Urinary bladder (tissue), 4 donors: ENCODE results near the gene MORN5. TPM values are rescaled to one million over a fixed set of nuclear protein-coding genes. Genes with fewer than 3 reads are reported as not detected.
"Not testable (repeated sequence)": the region's sequence is repeated elsewhere in the genome, so short reads cannot be mapped to it uniquely, and the experiment has no call there.

Experiments
- DNase-seq: peaks from one replicate; pipeline ENCODE4 v3.0.0-alpha.2; 2015; ENCODE audit errors: extremely low spot score
- H3K27ac ChIP-seq: one replicate; pipeline ENCODE4 v1.5.1; 2013; ENCODE audit warnings: low read depth, mild to moderate bottlenecking, moderate library complexity
- H3K36me3 ChIP-seq: one replicate; pipeline ENCODE4 v1.6.1; 2013; ENCODE audit warnings: mild to moderate bottlenecking, moderate library complexity; ENCODE audit not compliant: insufficient read depth
- H3K4me1 ChIP-seq: one replicate; pipeline ENCODE4 v1.6.1; 2013; ENCODE audit warnings: mild to moderate bottlenecking, moderate library complexity; ENCODE audit not compliant: insufficient read depth
- H3K4me3 ChIP-seq: one replicate; pipeline ENCODE4 v1.5.1; 2013; ENCODE audit warnings: low read depth, low read length
- WGBS: extraction: QIAGEN DNeasy Blood & Tissue Kit; methylation state at CpG from one replicate; pipeline ENCODE4 v1.1.7; 2013; 5-methylcytosine and 5-hydroxymethylcytosine counted together
- polyA plus RNA-seq: library from polyadenylated mRNA; stranded (reverse); fragments of 200-250 nt; gene quantifications from one replicate; pipeline ENCODE4 v1.2.3, GENCODE V29; 2013
- total RNA-seq: library from RNA; depleted of rRNA; stranded (reverse); fragments of >200 nt; gene quantifications from one replicate; pipeline ENCODE4 v1.2.3, GENCODE V29; 2014
- donor health status: healthy with polysubstance abuse.
- donor health status: healthy.

The MORN5 gene
- total RNA-seq (8.4 TPM), polyA plus RNA-seq (22.9 TPM)

- Histone ChIP-seq H3K27ac (no peak within 1 kb of the TSS), H3K36me3 (no peaks in the 10 kb centered on the region), H3K4me1 (peaks cover 2% of the 10 kb centered on the region), H3K4me3 (peak within 1 kb of the TSS; percentile 67)
- DNase-seq, result peak; percentile 92
- WGBS, result under 1% methylated on average over 56 of the region's 56 CpGs
These were observed at the start of gene MORN5, which contains the start of gene NDUFA8 for GRCh38 chr9:122159026-122159924. Gene MORN5 (plus strand): TSS chr9:122159908. CDS start chr9:122159973, 65 bp downstream. Gene NDUFA8 (minus strand): TSS chr9:122159779. CDS start chr9:122159677, 102 bp downstream.

DNA sequence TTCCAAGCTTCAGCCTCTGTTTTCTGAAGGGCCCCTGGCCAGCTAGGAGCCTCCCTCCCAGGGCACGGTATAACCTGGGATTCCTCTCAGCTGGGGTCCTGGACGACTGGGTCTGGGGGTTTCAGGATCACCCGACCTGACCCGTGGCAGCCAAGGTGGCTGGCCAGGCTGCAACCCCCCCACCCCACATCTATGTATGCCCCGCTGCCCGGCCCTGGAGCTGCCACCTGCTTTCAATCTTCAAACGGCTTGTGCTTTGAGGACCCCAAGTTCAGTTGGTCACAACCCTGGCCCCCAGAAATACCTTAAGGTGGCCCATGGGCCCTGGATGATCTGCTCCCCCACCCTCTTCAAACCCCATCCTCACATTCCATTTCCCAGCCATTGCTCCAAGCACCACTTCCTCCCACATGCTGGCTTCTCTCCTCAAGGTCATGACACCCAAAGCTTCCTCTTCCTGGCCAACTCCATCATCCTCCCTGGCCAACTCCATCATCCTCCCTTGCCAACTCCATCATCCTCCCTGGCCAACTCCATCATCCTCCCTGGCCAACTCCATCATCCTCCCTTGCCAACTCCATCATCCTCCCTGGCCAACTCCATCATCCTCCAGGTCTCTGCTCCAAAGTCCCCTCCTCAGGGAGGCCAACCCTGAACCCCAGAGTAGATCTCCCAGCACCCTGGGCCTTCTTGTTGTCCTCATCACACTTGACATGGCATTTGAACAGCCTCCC, 49.4 kb upstream of the MORN5 start:
- Histone ChIP-seq H3K36me3 (no peaks in the 10 kb centered on the region), H3K4me3 (no peak overlapping the region), H3K27ac (no peak overlapping the region), H3K4me1 (no peaks in the 10 kb centered on the region)
- no peak for DNase-seq
- WGBS, result 93% methylated on average over 7 of the region's 7 CpGs

DNA sequence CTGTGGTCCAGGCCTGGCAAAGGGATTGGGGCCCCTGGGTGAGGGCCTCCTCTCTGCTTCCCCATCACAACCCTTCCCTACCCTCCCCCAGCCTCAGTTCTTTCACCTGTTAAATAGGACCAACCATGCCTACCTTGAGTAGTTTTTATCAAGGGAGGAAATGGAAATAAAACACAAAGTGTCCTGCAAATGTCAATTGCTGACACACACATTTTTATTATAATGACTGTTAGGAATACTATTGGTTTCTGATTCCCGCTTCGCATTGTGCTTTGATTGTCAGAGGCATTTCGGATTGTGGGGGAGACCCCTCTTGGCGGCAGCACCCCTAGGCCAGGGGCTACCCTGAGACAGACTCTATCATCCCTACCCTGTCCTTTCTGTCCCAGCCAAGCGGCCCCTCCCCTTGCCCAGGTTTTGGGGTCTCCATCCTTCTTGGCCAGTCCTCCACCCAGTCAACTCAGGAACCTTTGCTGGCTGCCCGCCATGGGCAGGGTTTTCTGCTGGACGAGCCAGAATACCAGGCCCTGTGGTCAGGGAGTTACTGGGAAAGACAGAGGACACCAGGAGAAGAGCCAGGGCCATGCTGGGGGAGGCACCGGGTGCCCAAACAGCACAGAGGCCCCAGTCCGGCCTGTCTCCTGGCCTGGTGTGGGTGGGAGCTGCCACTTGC, 48.2 kb upstream of the MORN5 start:
- 85% methylated on average over 9 of the region's 9 CpGs for WGBS
- DNase-seq, result no peak
- Histone ChIP-seq H3K4me1 (no peaks in the 10 kb centered on the region), H3K36me3 (no peaks in the 10 kb centered on the region), H3K27ac (no peak overlapping the region), H3K4me3 (no peak overlapping the region)

DNA sequence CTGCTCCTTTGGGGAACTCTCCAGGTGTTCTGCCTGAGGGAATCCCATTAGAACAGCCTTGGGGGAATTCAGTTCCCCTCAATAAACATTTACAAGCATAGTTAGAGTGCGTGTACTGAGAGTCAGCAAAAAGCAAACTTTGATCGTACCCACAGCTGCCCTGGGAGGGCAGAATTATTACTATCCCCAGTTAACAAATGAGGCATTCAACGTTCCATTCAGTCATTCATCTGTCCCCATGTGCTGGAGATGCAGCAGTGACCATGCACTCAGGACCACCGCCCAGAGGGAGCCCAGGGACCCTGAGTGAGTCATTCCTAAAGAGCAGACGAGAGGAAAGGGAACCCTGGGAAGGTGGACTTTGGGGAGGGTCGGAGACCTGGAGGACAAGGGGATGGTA, 47.5 kb upstream of the MORN5 start:
- H3K4me3 ChIP-seq, result no peak overlapping the region
- no peak for DNase-seq
- WGBS, result 75% methylated on average over 6 of the region's 6 CpGs
- no peaks in the 10 kb centered on the region for H3K4me1 ChIP-seq
- H3K27ac ChIP-seq, result no peak overlapping the region
- no peaks in the 10 kb centered on the region for H3K36me3 ChIP-seq

DNA sequence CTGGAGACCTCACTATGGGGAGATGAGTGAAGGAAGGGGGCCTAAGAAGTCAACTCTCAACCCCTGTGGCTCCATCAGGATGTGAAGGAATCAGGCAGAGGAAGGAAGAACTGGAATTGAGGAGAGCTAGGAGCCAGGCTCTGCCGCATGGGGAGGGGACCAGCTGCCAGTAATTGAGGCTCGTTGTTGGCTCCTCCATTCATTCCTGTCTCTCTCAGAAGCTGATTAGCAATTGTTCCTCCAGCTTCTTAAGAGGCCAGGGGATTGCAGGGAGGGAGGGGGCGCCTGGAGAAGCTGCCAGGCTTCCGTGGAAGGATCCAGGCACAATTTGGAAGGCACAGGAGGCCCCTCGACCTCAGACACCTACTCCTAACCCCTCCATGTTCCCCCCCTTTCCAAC, 46.1 kb upstream of the MORN5 start:
- Histone ChIP-seq H3K4me3 (no peak overlapping the region), H3K36me3 (no peaks in the 10 kb centered on the region), H3K4me1 (no peaks in the 10 kb centered on the region), H3K27ac (no peak overlapping the region)
- WGBS, result 52% methylated on average over 5 of the region's 5 CpGs
- no peak for DNase-seq

DNA sequence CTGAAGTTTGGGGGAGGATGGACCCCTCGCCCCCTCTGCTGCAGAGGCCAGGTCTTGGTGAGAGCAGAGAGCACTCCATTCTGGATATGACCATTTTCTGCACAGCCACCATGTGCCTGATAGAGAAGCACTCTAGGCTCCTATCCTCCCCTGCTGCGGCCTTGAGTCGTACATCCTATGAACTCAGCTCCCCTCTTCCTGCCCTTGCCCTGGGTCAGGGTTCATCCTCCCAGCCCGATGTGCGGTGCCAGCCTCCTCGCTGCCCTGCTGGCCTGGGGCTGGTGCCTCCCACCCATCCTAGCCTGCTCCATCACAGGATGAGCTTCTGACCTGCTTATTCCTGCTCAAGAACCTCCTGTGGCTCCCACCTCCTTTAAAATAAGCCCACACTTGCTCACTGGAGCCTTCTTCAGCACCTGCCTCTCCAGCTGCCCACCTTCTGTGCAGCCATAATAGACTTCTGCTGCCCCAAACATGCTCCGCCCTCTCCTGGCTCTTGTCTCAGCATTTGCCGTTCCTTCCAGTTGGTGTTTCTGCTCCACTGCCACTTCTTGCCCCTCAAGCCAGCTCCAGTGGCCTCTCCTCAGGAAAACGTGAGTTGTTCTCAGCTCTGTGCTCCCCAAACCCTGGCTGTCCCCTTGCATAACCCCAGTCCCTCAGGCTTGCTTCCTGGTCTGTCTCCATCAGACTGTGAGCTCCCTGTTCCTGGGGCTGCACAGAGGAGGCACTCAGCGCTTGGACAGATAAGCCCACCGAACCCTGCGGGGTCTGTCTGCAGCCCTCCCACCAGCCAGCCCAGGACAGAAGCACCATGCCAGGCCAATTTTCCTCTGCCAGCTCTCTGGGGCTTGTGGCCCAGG, 44.3 kb upstream of the MORN5 start:
- Histone ChIP-seq H3K4me1 (no peaks in the 10 kb centered on the region), H3K4me3 (no peak overlapping the region), H3K36me3 (no peaks in the 10 kb centered on the region), H3K27ac (no peak overlapping the region)
- no peak for DNase-seq
- WGBS, result 80% methylated on average over 12 of the region's 12 CpGs

- no peak overlapping the region for H3K4me3 ChIP-seq
- 74% methylated on average over 4 of the region's 4 CpGs for WGBS
- H3K36me3 ChIP-seq, result no peaks in the 10 kb centered on the region
- DNase-seq, result no peak
- H3K27ac ChIP-seq, result no peak overlapping the region
- no peaks in the 10 kb centered on the region for H3K4me1 ChIP-seq
These were observed 43.7 kb upstream of the MORN5 start for GRCh38 chr9:122116040-122116439.

- H3K4me3 ChIP-seq, result no peak overlapping the region
- H3K4me1 ChIP-seq, result no peaks in the 10 kb centered on the region
- H3K27ac ChIP-seq, result no peak overlapping the region
- H3K36me3 ChIP-seq, result no peaks in the 10 kb centered on the region
- DNase-seq, result no peak
- WGBS, result 91% methylated on average over 10 of the region's 10 CpGs
These were observed 43.1 kb upstream of the MORN5 start for GRCh38 chr9:122116448-122117173.

DNA sequence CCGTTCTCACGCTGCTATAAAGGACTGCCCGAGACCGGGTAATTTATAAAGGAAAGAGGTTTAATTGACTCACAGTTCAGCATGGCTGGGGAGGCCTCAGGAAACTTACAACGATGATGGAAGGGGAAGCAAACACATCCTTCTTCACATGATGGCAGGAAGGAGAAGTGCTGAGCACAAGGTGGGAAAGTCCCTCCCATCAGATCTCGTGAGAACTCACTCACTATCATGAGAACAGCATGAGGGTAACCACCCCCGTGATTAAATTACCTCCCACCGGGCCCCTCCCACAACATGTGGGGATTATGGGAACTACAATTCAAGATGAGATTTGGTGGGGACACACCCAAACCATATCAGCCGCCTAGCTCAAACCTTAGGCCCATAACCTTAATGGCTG, 42.5 kb upstream of the MORN5 start:
- H3K36me3 ChIP-seq, DNase-seq, H3K4me3 ChIP-seq, H3K4me1 ChIP-seq, H3K27ac ChIP-seq: not testable (repeated sequence)
- WGBS, result 80% methylated on average over 9 of the region's 9 CpGs

- Histone ChIP-seq H3K27ac (no peak overlapping the region), H3K4me3 (no peak overlapping the region), H3K36me3 (no peaks in the 10 kb centered on the region), H3K4me1 (no peaks in the 10 kb centered on the region)
- DNase-seq, result no peak
- WGBS, result 76% methylated on average over 5 of the region's 5 CpGs
These were observed 41.2 kb upstream of the MORN5 start for GRCh38 chr9:122118343-122119165.

DNA sequence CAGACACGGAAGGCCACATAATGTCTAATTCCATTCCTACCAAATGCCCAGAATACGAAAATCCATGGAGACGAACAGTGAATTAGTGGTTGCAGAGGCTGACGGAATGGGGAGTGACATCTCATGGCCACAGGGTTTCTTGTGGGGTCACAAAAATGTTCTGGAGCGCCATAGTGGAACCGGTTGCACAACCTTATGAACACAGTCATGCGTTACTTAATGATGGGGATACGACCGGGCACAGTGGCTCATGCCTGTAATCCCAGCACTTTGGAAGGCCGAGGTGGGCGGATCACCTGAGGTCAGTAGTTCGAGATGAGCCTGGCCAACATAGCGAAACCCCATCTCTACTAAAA, 40.6 kb upstream of the MORN5 start:
- Histone ChIP-seq H3K4me1 (no peaks in the 10 kb centered on the region), H3K27ac (no peak overlapping the region), H3K36me3 (no peaks in the 10 kb centered on the region), H3K4me3 (no peak overlapping the region)
- 92% methylated on average over 13 of the region's 13 CpGs for WGBS
- DNase-seq, result no peak

DNA sequence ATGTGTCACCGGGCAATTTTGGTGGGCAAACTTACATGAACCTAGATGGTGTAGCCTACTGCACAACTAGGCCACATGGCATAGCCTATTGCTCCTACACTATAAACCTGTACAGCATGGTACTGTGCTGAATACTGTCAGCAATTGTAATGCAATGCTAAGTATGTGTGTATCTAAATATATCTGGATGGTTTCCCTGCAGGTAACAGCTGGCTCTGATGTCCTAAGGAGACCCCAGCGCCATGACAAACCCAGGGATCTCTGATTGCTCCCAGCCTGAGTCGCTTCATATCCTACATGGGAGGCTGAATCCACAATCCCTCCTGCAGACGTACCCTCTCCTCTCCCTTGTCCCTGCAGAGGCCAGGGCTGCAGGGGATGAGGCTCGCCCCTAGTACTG, 40.0 kb upstream of the MORN5 start:
- no peak overlapping the region for H3K27ac ChIP-seq
- no peak overlapping the region for H3K4me3 ChIP-seq
- no peaks in the 10 kb centered on the region for H3K36me3 ChIP-seq
- no peak for DNase-seq
- 92% methylated on average over 5 of the region's 5 CpGs for WGBS
- no peaks in the 10 kb centered on the region for H3K4me1 ChIP-seq
